ENCODE measurements around the gene PEX5L.

PEX5L gene

DNA sequence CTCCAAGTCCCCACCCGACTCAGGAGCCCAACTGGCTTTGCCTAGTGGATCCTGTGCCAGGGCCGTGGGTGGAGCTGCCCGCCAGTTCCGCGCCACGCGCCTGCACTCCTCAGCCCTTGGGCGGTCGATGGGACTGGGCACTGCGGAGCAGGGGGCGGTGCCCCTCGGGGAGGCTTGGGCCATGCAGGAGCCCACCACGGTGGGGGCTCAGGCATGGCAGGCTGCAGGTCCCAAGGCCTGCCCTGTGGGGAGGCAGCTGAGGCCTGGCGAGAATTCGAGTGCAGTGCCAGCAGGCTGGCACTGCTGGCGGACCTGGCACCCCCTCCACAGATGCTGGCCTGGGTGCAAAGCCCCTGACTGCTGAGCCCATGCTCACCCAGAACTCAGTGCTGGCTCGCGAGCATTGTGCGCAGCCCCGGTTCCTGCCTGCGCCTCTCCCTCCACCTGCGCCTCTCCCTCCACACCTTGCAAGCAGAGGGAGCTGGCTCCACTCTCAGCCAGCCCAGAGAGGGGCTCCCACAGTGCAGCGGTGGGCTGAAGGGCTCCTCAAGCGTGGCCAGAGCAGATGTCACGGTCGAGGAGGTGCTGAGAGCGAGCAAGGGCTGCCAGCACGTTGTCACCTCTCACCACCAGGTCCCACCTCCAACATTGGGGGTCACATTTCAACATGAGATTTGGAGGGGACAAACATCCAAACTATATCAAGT lies 261.2 kb downstream of the PEX5L start:
- no peak overlapping the region for H3K4me2 ChIP-seq (ENCODE audit: low read length)
- H3K9ac ChIP-seq (ENCODE audit: low read length) = no peak overlapping the region
- H2AFZ ChIP-seq (ENCODE audit: low read depth, low read length) = no peak overlapping the region
- TF ChIP-seq, protein P1, sequence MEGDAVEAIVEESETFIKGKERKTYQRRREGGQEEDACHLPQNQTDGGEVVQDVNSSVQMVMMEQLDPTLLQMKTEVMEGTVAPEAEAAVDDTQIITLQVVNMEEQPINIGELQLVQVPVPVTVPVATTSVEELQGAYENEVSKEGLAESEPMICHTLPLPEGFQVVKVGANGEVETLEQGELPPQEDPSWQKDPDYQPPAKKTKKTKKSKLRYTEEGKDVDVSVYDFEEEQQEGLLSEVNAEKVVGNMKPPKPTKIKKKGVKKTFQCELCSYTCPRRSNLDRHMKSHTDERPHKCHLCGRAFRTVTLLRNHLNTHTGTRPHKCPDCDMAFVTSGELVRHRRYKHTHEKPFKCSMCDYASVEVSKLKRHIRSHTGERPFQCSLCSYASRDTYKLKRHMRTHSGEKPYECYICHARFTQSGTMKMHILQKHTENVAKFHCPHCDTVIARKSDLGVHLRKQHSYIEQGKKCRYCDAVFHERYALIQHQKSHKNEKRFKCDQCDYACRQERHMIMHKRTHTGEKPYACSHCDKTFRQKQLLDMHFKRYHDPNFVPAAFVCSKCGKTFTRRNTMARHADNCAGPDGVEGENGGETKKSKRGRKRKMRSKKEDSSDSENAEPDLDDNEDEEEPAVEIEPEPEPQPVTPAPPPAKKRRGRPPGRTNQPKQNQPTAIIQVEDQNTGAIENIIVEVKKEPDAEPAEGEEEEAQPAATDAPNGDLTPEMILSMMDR (IDR thresholded peaks at IDR 0.05; ENCODE audit: low read depth, low read length) = no peak
- no peak for TF ChIP-seq EZH2phosphoT487 (IDR thresholded peaks at IDR 0.05; ENCODE audit: low read depth)
- no peak overlapping the region for H3K4me3 ChIP-seq (ENCODE audit: low read length)
- no peaks in the 10 kb centered on the region for H3K79me2 ChIP-seq (ENCODE audit: low read length)
- H3K27me3 ChIP-seq (ENCODE audit: low read depth, low read length) = no peaks in the 10 kb centered on the region
- H3K4me1 ChIP-seq (ENCODE audit: low read length) = no peaks in the 10 kb centered on the region
- H4K20me1 ChIP-seq (ENCODE audit: insufficient read depth, low read length) = no peaks in the 10 kb centered on the region
- H3K9me3 ChIP-seq (ENCODE audit: insufficient read depth, low read length) = no peaks in the 10 kb centered on the region
- H3K27ac ChIP-seq (ENCODE audit: low read length) = no peak overlapping the region
- peaks cover 25% of the 10 kb centered on the region for H3K36me3 ChIP-seq (replicated peaks; ENCODE audit: low read depth, low read length)

DNA sequence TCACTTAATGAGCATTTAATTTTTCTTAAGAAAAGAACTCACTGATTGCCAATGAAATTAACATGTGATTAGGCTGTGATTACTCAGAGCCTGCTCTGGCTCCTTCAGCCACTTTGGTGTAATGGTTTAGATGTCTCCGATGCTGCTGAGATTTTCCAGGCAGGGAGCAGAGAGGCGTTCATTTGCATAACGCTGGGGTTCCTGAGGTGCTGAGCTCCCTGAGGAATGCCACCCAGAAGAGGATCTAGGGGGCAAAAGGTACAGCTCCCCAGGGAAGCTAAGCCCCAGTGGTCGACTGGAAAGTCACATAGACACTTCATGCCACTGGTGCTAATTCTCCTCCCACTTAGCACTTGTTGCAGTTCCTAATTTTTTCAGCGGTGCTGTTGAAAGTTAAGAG lies 264.4 kb downstream of the PEX5L start:
- H3K27ac ChIP-seq (ENCODE audit: low read length) = no peak overlapping the region
- H3K4me3 ChIP-seq (ENCODE audit: low read length) = no peak overlapping the region
- H3K36me3 ChIP-seq (replicated peaks; ENCODE audit: low read depth, low read length) = peaks cover 32% of the 10 kb centered on the region
- peaks cover 5% of the 10 kb centered on the region; the same call in 1 of the 2 replicates for H3K4me1 ChIP-seq (ENCODE audit: low read length)
- TF ChIP-seq, protein P1 (IDR thresholded peaks at IDR 0.05; ENCODE audit: low read depth, low read length) = no peak
- TF ChIP-seq EZH2phosphoT487 (IDR thresholded peaks at IDR 0.05; ENCODE audit: low read depth) = no peak
- no peaks in the 10 kb centered on the region for H3K9me3 ChIP-seq (ENCODE audit: insufficient read depth, low read length)
- H3K79me2 ChIP-seq (ENCODE audit: low read length) = no peaks in the 10 kb centered on the region
- no peaks in the 10 kb centered on the region for H4K20me1 ChIP-seq (ENCODE audit: insufficient read depth, low read length)
- no peaks in the 10 kb centered on the region for H3K27me3 ChIP-seq (ENCODE audit: low read depth, low read length)
- H3K9ac ChIP-seq (ENCODE audit: low read length) = no peak overlapping the region
- no peak overlapping the region for H3K4me2 ChIP-seq (ENCODE audit: low read length)
- no peak overlapping the region for H2AFZ ChIP-seq (ENCODE audit: low read depth, low read length)

DNA sequence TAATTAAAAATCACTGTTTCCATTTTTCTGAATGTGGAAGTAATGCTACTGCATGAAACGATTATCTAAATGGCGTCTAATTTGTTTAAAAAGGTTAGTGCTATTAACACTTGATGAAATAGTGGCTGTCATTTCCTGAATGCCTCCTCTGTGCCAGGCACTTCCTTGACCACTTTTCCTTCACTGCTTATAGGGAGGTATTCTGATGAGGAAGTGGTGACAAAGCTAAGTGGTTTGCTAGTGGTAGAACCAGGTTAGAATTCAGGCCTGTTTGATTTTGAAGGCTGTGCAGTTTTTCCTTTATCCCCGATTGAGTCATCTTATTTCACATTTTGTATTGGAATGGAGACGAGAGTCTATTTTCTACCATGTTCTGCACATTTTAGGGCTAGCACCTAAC lies 264.9 kb downstream of the PEX5L start:
- Histone ChIP-seq H4K20me1 (ENCODE audit: insufficient read depth, low read length) (no peaks in the 10 kb centered on the region), H3K27ac (ENCODE audit: low read length) (no peak overlapping the region), H3K4me1 (ENCODE audit: low read length) (peaks cover 5% of the 10 kb centered on the region; the same call in 1 of the 2 replicates), H3K4me2 (ENCODE audit: low read length) (no peak overlapping the region), H3K27me3 (ENCODE audit: low read depth, low read length) (no peaks in the 10 kb centered on the region), H3K9ac (ENCODE audit: low read length) (no peak overlapping the region), H3K36me3 (replicated peaks; ENCODE audit: low read depth, low read length) (peaks cover 35% of the 10 kb centered on the region), H2AFZ (ENCODE audit: low read depth, low read length) (no peak overlapping the region), H3K79me2 (ENCODE audit: low read length) (no peaks in the 10 kb centered on the region), H3K9me3 (ENCODE audit: insufficient read depth, low read length) (no peaks in the 10 kb centered on the region), H3K4me3 (ENCODE audit: low read length) (no peak overlapping the region)
- TF ChIP-seq, protein P1 (IDR thresholded peaks at IDR 0.05; ENCODE audit: low read depth, low read length) = no peak
- no peak for TF ChIP-seq EZH2phosphoT487 (IDR thresholded peaks at IDR 0.05; ENCODE audit: low read depth)

DNA sequence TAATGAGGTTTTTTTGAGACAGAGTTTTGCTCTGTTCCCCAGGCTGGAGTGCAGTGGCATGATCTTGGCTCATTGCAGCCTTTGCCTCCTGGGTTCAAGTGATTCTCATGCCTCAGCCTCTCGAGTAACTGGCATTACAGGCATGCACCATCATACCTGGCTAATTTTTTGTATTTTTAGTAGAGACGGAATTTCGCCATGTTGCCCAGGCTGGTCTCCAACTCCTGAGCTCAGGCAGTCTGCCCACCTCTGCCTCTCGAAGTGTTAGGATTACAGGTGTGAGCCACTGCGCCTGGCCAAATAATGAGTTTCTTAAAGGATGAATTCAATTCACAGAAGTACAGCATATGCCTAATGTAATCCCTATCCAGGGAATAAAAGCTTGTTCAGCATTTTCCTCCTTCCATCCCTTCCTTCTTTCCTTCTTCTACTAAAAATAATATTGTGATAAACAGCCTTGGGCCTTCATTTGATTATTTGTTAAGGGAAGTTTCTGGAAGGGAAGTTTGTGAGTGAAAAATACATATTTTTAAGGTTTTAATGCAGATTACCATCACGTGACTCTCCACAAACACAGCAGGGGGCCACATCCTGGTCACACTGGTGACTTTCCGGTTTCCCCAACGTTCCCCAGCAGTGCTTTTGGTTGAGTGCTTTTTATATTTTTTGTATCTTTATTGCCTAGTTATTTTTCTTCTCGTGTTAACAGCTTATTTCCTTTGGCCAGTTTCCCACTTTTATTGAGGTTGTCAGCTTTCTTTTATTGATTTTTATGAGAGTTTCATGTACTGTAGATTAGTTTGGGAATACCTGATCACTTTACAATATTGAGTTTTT lies 267.1 kb downstream of the PEX5L start:
- H3K27me3 ChIP-seq (ENCODE audit: low read depth, low read length) = no peaks in the 10 kb centered on the region
- no peaks in the 10 kb centered on the region for H4K20me1 ChIP-seq (ENCODE audit: insufficient read depth, low read length)
- peaks cover 5% of the 10 kb centered on the region; the same call in 1 of the 2 replicates for H3K4me1 ChIP-seq (ENCODE audit: low read length)
- no peak overlapping the region for H3K4me2 ChIP-seq (ENCODE audit: low read length)
- no peak for TF ChIP-seq EZH2phosphoT487 (IDR thresholded peaks at IDR 0.05; ENCODE audit: low read depth)
- TF ChIP-seq, protein P1 (IDR thresholded peaks at IDR 0.05; ENCODE audit: low read depth, low read length) = no peak
- H3K36me3 ChIP-seq (replicated peaks; ENCODE audit: low read depth, low read length) = peaks cover 43% of the 10 kb centered on the region
- H3K27ac ChIP-seq (ENCODE audit: low read length) = no peak overlapping the region
- no peak overlapping the region for H2AFZ ChIP-seq (ENCODE audit: low read depth, low read length)
- H3K4me3 ChIP-seq (ENCODE audit: low read length) = no peak overlapping the region
- H3K79me2 ChIP-seq (ENCODE audit: low read length) = no peaks in the 10 kb centered on the region
- H3K9me3 ChIP-seq (ENCODE audit: insufficient read depth, low read length) = no peaks in the 10 kb centered on the region
- no peak overlapping the region for H3K9ac ChIP-seq (ENCODE audit: low read length)

Measured in OCI-LY3 (cell line).